Smooth muscle cell of the brain vasculature (primary cell): Measurements from ENCODE around the gene SLC22A16.

Experiments
- DNase-seq: peaks from one replicate; pipeline ENCODE4 v3.0.0-alpha.2; 2012; ENCODE audit warnings: low read depth, low spot score

Gene SLC22A16

GRCh38 chr6:110448846-110449540 is 27.4 kb downstream of the SLC22A16 start:
- no peak for DNase-seq

DNA sequence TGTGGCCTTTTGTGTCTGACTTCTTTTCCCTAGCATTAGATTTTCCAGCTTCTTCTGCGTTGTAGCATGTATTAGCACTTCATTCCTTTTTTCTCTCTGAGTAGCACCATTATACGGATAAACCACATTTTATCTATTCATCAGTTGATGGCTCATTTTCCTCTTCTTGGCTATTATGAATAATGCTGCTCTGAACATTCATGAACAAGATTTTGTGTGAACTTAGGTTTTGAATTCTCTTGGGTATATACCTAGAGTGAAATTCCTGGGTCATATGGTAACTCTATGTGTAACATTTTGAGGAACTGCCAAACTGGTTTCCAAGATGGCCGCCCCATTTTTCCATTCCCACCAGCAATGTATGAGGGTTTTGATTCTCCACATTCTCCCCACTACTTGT is 28.7 kb downstream of the SLC22A16 start:
- no peak for DNase-seq

DNA sequence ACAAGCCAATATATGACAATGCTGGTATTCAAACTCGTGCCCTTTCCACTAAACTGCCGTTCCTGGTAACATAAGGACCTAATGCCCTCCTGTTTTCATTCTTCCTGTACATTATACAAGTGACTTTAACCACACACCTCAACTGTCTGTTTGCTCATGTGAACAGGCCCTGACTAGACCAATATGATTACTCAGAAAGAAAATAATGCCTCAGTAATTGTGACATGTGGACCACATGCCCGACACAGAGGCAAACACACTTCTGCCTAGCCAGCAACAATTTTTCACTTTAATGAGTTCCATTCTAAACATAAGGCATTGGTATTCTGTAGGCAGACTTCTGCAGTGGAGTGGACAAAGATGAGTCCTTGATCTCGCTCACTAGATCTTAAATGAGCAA is 30.0 kb downstream of the SLC22A16 start:
- no peak for DNase-seq

DNA sequence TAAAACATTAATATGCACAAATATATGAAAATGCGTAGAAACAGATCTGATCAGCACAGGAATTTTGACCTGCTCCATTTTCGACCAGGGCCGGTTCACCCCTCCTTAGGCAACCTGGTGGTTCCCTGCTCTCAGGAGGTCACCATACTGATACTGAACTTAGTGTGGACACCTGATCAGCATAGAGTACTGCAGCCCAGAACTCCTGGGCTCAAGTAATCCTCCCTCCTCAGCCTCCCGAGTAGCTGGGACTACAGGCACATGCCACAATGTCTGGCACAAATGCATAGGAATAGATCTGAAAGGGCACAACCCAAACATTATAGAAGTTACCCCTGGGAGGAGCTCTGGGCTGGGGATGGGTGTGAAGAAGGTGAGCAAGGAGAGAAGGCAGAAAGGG is 36.4 kb downstream of the SLC22A16 start:
- no peak for DNase-seq

DNA sequence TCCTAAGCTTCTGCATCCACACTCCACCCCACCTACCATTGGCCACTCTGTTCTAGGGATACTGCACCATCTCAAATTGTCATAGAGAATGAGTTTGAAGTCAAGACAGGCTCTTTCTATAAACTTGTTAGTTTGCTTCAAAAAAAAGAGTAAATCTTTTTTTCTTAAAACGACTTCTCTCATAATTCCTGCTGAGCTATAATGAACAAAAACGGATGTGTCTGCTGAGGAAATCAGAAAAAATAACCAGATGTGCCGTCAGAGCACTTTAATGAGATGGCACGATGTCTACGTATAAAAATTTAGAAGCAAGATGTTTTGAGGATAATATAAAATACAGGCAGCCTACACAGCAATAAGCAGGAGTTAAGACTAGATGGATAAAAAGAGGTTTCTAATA is 37.1 kb downstream of the SLC22A16 start:
- DNase-seq, result no peak

GRCh38 chr6:110434961-110435602 is 41.3 kb downstream of the SLC22A16 start:
- no peak for DNase-seq

- no peak for DNase-seq
These were observed 44.0 kb downstream of the SLC22A16 start for GRCh38 chr6:110432285-110432900.

DNA sequence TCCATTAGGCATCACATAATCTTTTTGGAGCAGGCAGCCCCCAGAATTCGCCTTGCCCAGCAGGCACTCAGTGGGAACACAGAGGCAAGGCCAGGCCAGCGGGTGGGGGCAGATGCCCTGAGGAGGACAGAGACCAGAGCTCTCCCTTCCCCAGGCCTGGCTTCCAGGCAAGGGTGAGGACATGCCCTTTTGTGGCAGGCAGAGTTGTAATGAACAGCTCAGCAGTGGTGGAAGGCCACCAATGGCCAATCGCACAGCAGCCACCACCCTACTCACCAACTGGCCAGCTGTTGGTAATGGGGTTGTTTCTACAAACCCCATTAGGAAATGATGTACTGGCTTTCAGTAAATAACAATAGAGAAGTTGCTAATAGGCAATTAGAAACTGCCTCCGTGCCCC is 45.7 kb downstream of the SLC22A16 start:
- DNase-seq, result no peak

GRCh38 chr6:110430236-110430635 is 46.2 kb downstream of the SLC22A16 start:
- DNase-seq, result no peak

DNA sequence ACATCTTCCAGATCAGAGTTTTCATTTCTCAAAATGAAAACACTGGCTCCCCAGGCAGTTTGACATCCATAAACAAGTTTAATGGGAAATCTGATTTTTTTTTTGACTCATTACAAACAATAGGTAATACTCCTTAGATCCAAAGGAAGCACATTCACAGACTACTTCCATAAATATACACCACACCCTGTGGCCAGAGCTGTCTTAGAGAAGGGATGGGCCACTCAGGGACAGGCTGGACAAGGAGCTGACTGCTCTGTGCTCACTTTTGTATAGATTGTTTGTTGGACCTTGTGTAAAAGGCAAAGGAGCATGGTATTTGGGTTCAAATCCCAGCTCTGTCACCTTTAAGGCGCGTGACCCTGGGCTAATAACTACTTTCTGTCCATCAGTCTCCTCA is 48.3 kb downstream of the SLC22A16 start:
- no peak for DNase-seq

- no peak for DNase-seq
These were observed 50.6 kb downstream of the SLC22A16 start for GRCh38 chr6:110425816-110426215.

- DNase-seq, result no peak
These were observed 54.0 kb downstream of the SLC22A16 start for GRCh38 chr6:110422444-110422822.

GRCh38 chr6:110421749-110422443 is 54.5 kb downstream of the SLC22A16 start:
- no peak for DNase-seq

DNA sequence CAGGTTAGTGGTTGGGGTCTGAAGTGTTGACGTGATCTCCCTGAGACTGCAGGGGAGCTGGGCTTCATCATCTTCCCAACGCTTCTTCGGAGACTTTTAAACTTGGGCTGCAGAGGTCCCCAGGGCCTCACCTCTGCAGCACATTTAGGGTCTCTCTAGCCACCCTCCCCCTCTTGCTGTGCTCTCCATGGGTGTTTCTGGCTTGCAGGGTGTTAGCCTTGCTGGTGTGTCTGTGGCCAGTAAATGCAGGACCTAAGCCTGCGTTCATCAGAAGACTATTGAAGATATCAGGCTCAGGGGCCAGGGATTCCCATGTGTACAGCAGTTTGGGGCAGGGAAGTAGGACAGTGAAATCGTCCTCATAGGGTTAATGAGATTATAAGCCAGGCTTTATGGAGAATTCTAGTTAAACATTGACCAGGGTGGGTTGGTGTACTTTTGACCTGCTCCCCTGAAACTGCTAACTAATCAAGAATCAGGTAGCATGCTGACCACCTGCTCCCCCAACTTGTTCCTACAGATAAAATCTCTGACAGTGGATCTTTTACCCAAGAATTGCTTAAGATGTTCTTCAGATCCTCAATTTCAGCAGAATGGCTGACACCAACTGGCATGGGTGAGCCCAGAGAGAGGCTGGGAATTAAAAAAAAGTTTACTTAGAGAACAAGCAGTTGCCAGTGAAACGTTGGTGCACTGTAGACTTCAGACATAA is 57.2 kb downstream of the SLC22A16 start:
- DNase-seq, result no peak

GRCh38 chr6:110418594-110418993 is 57.8 kb downstream of the SLC22A16 start:
- DNase-seq, result no peak

- DNase-seq, result no peak
These were observed 61.1 kb downstream of the SLC22A16 start, which contains the start of gene DDO for GRCh38 chr6:110415086-110415916. Gene DDO (minus strand): TSS chr6:110415575. CDS start chr6:110413462, 2,113 bp downstream.

- no peak for DNase-seq
These were observed 61.7 kb downstream of the SLC22A16 start for GRCh38 chr6:110414669-110415068.

DNA sequence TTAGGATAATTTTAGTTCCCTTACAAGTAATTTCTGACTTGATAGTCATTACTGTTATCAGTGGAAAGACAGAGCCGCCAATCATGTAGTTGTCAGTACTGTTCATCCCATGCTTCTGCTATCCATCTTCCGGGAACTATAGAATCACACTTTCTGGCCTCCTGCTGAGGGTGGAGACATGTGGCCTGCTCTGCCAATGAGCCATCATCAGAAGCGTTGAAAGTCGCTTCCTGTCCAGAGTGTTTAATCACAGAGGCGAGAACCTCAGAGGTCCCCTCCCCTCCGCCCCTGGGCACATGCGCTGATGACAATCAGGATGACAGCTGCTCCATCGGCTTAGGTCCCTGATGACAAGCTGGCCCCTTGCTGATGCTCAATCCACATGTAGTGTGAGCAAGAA is 64.1 kb downstream of the SLC22A16 start:
- no peak for DNase-seq

DNA sequence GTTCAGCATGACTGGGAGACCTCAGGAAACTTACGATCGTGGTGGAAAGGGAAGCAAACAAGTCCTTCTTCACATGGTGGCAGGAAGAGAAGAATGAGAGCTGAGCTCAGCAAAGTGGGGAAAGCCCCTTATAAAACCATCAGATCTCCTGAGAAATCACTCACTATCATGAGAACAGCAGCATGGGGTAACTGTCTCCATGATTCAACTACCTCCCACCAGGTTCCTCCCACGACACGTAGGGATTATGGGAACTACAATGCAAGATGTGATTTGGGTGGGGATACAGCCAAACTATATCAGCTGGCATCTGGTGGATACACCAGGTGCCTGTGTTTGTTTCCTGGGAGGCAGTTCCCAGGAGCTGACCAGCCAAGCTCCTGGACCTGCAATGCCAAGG is 65.9 kb downstream of the SLC22A16 start:
- no peak for DNase-seq

DNA sequence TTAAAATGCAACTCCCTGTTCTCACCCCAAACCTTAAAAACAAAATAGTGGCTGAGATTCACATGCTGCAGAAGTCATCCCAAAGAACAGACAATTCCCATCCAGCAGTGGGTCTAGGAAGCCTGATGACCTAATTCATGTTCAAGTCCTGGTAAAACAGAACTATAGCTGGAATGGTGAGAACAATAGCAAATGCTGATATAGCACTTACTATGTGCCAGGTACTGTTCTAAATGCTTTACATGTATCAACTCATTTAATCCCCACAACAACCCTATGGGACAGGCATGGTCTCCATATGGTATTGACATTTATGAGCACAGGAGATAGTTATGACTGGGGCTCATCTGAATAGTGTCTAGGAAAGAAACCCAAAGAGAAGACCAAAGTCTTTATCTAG is 66.6 kb downstream of the SLC22A16 start:
- DNase-seq, result no peak

DNA sequence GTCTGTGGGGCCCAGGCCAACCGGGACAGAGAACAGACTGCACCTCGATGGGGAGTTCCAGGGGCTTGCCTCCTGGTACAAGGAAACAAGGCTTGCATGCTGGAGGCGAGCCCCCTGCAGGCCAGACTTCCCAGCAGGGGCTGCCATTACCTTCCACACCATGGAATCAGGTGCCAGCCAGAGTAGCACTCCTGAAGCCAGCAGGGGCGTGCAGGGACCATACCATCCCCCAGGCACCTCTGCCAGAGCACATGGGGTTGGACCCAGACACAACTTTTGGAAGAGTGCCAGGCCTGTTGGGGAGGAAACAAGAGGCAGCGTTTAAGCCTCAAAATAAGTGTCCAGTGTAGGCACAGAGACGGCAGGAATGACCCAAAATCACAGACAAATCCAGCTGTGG is 67.5 kb downstream of the SLC22A16 start:
- no peak for DNase-seq
